ENCODE measurements around the gene PIGQ. TPM values are rescaled to one million over a fixed set of nuclear protein-coding genes. Genes with fewer than 3 reads are reported as not detected.
A peak's percentile ranks its signal among the peaks of the same experiment; 100 is the strongest.

The PIGQ gene
- total RNA-seq, 1 experiment from 2014 or later, result 45.6 TPM

DNA sequence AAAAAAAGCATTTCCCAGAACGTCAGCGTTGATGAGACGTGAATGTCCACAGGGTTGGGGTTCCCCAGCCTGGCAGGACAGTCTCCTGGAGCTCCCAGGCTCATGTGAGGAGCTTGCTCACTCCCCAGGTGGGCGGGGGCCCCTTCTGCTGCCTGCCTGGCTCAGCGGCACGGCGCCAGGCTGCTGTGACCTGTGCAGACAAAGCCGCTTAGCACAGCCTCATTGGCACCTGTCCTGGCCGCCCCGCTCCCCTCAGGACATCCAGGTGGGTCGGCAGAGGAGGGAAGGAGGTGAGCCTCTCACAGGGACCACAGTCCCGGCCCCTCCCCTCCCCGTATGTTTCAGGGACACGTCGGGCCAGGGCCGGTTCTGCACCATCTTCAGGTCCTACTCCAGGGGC, 48.1 kb downstream of the PIGQ start:
- TF ChIP-seq, protein P1, sequence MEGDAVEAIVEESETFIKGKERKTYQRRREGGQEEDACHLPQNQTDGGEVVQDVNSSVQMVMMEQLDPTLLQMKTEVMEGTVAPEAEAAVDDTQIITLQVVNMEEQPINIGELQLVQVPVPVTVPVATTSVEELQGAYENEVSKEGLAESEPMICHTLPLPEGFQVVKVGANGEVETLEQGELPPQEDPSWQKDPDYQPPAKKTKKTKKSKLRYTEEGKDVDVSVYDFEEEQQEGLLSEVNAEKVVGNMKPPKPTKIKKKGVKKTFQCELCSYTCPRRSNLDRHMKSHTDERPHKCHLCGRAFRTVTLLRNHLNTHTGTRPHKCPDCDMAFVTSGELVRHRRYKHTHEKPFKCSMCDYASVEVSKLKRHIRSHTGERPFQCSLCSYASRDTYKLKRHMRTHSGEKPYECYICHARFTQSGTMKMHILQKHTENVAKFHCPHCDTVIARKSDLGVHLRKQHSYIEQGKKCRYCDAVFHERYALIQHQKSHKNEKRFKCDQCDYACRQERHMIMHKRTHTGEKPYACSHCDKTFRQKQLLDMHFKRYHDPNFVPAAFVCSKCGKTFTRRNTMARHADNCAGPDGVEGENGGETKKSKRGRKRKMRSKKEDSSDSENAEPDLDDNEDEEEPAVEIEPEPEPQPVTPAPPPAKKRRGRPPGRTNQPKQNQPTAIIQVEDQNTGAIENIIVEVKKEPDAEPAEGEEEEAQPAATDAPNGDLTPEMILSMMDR (IDR thresholded peaks at IDR 0.05; ENCODE audit: unreplicated experiment), result no peak
- intact Hi-C loops (cut with micrococcal nuclease), result no loop called here
- Mint-ChIP-seq H3K4me1 (ENCODE audit: insufficient read depth, unreplicated experiment) (peaks cover 8% of the 10 kb centered on the region), H3K36me3 (ENCODE audit: insufficient read depth, unreplicated experiment) (peaks cover 30% of the 10 kb centered on the region), H3K9me3 (ENCODE audit: unreplicated experiment) (no peaks in the 10 kb centered on the region), H3K4me3 (ENCODE audit: unreplicated experiment) (no peak overlapping the region), H3K27me3 (ENCODE audit: insufficient read depth, unreplicated experiment) (no peaks in the 10 kb centered on the region), H3K27ac (ENCODE audit: low read depth, unreplicated experiment) (no peak overlapping the region)
- no TSS peak for BruUV-seq (replicated peaks)
- CTCF ChIA-PET, result no interaction called here
- POLR2A ChIA-PET, result interaction anchor here (0.6 kb wide), 1 partner anchor 30 kb away, joined by 3 read pairs; no protein-coding TSS in a partner anchor
- no peak for DNase-seq (ENCODE audit: unreplicated experiment)

DNA sequence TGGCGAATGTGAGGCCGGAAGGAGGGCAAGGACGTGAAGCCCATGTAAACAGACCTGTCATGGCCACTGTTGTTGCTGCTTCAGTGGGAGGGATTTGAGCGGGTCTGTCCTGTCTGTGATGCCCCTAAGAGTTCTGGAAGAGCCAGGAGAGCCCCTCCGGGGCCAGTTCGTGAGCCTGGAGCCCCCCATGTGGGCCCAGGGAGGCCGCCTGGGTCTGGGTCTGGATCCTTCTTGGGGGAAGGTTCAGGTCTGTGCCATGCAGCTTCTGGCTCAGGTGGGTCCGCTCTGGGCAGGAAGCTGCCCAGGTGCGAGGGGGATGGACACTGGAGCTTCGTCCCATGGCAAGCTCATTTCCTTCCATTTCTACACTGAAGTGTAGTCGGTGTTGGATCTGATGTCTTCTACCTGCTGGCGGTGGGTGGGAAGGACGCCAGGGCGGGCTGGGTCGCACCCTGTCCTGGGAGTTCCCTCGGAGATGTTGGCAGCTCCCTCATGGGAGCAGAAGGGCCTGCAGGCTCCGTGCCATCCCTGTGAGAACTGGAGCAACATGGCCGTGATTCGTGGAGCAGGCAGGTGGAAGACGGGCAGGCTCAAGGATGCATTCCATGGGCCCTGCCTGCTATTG, 49.8 kb downstream of the PIGQ start:
- DNase-seq (ENCODE audit: unreplicated experiment), result no peak
- TF ChIP-seq, protein P1 (IDR thresholded peaks at IDR 0.05; ENCODE audit: unreplicated experiment), result no peak
- ChIA-PET POLR2A (interaction anchor here (1.2 to 6.3 kb wide), 3 partner anchors 17 to 27 kb away, joined by 3 to 88 read pairs (median 43); partner anchors contain the start of genes MCRIP2, METTL26 and RAB40C), CTCF (no interaction called here)
- Mint-ChIP-seq H3K4me1 (ENCODE audit: insufficient read depth, unreplicated experiment) (peaks cover 8% of the 10 kb centered on the region), H3K27me3 (ENCODE audit: insufficient read depth, unreplicated experiment) (no peaks in the 10 kb centered on the region), H3K27ac (ENCODE audit: low read depth, unreplicated experiment) (no peak overlapping the region), H3K36me3 (ENCODE audit: insufficient read depth, unreplicated experiment) (peaks cover 28% of the 10 kb centered on the region), H3K9me3 (ENCODE audit: unreplicated experiment) (no peaks in the 10 kb centered on the region), H3K4me3 (ENCODE audit: unreplicated experiment) (no peak overlapping the region)
- BruUV-seq (replicated peaks), result no TSS peak
- intact Hi-C loops (cut with micrococcal nuclease), result no loop called here

DNA sequence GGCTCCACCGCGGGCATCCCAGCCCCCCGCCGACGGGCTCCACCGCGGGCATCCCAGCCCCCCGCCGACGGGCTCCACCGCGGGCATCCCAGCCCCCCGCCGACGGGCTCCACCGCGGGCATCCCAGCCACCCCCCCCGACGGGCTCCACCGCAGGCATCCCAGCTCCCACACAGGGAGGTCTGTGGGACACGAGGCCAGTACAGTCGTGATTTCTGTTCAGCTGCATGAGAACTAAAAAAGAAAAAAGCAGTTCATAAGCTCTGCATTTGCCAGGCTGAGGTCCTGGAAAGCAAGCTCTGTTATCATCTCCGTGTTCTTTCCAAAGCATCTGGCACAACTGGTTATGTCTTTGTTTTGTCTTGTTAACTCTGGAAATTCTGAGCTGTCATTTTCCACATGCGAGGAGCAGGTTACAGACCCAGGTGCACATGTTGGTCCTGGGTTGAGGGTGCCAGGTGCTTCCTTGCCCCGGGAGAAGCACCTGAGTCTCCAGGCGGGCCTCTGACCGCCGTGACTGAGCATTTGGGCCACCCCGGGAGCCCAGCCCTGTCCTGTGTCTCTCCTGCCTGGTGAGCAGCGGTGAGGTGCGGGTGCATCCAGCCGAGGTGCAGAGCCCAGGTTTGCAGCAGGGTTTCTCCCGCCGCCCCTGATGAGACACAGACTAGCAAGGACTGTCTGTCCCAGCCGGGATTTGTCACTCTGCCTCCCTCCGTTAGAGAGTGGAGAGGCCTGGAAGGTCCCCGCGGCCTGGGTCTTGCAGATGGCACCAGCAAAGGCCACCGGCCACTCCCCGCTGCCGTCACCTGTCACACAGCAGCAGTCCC, 51.1 kb downstream of the PIGQ start:
- Mint-ChIP-seq H3K4me1 (ENCODE audit: insufficient read depth, unreplicated experiment) (peaks cover 8% of the 10 kb centered on the region), H3K9me3 (ENCODE audit: unreplicated experiment) (no peaks in the 10 kb centered on the region), H3K4me3 (ENCODE audit: unreplicated experiment) (no peak overlapping the region), H3K27ac (ENCODE audit: low read depth, unreplicated experiment) (peak overlapping the region; percentile 85), H3K27me3 (ENCODE audit: insufficient read depth, unreplicated experiment) (no peaks in the 10 kb centered on the region), H3K36me3 (ENCODE audit: insufficient read depth, unreplicated experiment) (peaks cover 20% of the 10 kb centered on the region)
- intact Hi-C loops (cut with micrococcal nuclease), result no loop called here
- CTCF ChIA-PET, result interaction anchor here (0.6 to 2.2 kb wide), 3 partner anchors 21 to 28 kb away, joined by 3 to 18 read pairs (median 4); partner anchors contain the start of gene MCRIP2
- no peak for DNase-seq (ENCODE audit: unreplicated experiment)
- TF ChIP-seq, protein P1 (IDR thresholded peaks at IDR 0.05; ENCODE audit: unreplicated experiment), result no peak
- no TSS peak for BruUV-seq (replicated peaks)
- POLR2A ChIA-PET, result interaction anchor here (0.7 to 6.3 kb wide), 7 partner anchors 10 to 33 kb away, joined by 3 to 88 read pairs (median 10); partner anchors contain the start of genes MCRIP2, METTL26, RAB40C and WFIKKN1

- Mint-ChIP-seq H3K36me3 (ENCODE audit: insufficient read depth, unreplicated experiment) (peaks cover 25% of the 10 kb centered on the region), H3K9me3 (ENCODE audit: unreplicated experiment) (no peaks in the 10 kb centered on the region), H3K4me3 (ENCODE audit: unreplicated experiment) (peak overlapping the region; percentile 64), H3K27ac (ENCODE audit: low read depth, unreplicated experiment) (peak overlapping the region; percentile 85), H3K27me3 (ENCODE audit: insufficient read depth, unreplicated experiment) (no peaks in the 10 kb centered on the region), H3K4me1 (ENCODE audit: insufficient read depth, unreplicated experiment) (peaks cover 11% of the 10 kb centered on the region)
- TF ChIP-seq, protein P1 (IDR thresholded peaks at IDR 0.05; ENCODE audit: unreplicated experiment), result no peak
- ChIA-PET POLR2A (interaction anchor here (0.6 to 6.3 kb wide), 15 partner anchors 9 to 198 kb away, joined by 3 to 88 read pairs (median 6); partner anchors contain the start of genes CAPN15, MCRIP2, METTL26 and PIGQ), CTCF (interaction anchor here (0.6 to 2.2 kb wide), 5 partner anchors 28 to 915 kb away, joined by 3 to 18 read pairs (median 3); no protein-coding TSS in a partner anchor)
- intact Hi-C loops (cut with micrococcal nuclease), result loop anchor here (1.0 kb wide), 1 partner anchor 33 kb away; no protein-coding TSS in a partner anchor
- peak; percentile 42 for DNase-seq (ENCODE audit: unreplicated experiment)
- BruUV-seq (replicated peaks), result no TSS peak
These were observed 51.8 kb downstream of the PIGQ start for GRCh38 chr16:621526-622105.
